ENCODE data around the gene CCT3.

Gene CCT3

DNA sequence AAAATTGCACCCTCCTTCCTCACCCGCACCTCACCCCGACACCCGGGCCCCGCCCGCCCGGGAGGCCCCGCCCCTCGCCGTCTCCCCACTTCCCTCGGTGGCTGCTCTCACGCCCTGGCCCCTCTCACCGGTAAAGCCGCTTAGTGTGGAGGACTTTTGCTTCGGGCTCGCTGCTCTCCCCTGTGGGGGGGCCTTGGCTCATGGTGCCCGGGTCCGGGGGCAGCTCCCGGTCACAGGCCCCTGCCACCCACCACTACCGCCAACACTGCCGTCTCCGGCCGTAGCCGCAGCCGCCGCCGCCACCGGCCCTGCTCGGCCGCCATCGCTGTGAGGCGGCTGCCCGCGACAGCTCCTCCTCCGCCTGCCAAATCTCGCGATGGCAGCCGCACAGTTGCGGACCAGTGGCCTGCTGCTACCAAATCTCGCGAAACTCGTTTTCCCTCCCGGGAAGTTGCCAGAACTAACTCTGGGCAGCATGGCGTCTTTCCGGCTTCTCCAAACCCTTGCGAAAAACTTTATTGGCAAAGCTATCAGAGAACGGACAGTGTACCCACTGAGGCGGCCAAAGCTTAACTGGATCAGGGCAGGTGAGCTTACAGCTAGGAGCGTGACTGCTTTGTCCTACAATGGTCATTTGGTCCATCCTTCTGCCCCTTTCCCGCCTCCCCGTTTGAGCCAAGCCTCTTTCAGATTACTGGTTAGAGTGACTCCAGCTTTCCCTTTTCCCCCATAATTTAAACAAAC is 55.4 kb downstream of the CCT3 start, which contains the start of gene SMG5:
TSS of gene SMG5 (minus strand) at position 347 of the 744 bp plus-strand sequence. CDS start at position 202, 145 bp downstream.
- peak; percentile 85 to 95 (median 90) for DNase-seq (ENCODE audit: low read depth in 4 of 4, low spot score in 1 of 4)

DNA sequence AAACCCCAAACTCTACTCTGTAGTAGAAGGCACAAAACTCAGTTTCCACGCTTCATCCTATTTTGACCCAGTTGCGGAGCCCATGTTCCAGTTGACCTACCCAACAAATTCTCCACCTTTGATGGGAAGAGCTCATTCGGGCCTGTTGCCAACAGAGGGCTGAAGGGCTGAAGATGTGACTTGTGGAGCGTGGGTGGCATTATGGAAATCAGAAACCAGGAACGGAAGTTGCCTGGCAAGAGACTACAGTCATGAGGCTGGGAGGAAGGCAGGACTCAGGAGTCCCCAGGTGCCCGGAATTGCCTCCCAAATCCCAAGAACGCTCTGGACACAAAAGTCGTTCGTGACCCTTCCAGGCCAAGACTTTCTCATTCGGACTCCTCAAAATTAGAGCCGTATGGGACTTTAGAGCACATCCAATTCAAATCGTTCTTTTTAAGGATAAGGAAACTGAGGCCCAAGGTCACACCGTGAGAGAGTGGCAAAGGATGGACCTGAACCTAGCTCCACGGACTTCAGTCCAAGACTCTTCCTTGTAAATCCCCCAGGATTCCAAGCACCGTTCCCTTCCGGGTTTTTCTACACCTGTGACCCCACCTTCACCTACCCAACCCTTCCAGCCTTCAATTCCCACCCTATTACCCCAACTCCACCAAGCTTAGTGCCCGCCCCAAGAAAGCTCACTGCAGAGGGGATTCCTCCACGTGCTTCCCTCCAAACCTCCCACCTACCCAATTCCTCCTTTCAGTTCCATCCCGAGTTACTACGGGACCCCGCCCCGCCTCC is 56.2 kb downstream of the CCT3 start:
- DNase-seq (ENCODE audit: low read depth in 4 of 4, low spot score in 1 of 4), result no peak

DNA sequence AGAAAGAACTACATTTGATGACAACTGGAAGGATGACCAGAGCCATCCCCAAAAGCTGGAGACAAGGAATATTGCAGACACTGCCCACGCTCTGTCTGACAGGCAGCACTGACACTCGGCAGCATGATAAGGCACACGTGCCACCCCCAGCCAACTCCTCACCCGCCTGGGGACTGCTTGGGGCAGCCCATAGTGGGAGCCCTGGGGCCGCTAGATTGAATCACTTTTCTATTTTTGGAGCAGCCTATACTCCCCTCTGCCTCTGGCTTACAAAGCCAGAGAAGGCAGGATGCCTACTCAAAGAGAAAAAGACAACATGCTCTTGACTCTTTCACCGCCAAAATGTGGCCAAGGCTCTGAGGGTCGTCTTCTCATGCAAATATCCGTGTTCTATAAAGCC is 56.8 kb downstream of the CCT3 start:
- DNase-seq (ENCODE audit: low read depth in 4 of 4, low spot score in 1 of 4), result peak in 2 of 4 experiments; percentile 40 to 53

DNA sequence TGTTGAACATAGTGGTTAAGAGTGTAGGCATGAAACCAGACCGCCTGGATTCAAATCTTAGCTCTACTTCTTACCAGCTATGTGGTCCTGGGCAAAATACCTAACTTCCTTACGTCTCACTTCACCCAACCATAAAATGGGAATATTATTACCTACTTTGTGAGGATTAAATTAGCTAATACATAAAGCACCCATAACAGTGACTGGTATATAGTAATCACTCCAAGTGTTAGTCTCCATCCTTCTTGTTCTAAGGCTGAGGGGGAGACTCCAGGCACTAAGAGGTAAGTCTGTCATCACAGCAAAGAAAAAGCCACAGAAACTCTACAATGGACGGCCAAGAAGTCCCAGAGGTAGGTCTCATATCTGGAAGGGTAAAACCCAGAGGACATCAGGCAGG is 58.3 kb downstream of the CCT3 start:
- no peak for DNase-seq (ENCODE audit: low read depth in 4 of 4, low spot score in 1 of 4)

DNA sequence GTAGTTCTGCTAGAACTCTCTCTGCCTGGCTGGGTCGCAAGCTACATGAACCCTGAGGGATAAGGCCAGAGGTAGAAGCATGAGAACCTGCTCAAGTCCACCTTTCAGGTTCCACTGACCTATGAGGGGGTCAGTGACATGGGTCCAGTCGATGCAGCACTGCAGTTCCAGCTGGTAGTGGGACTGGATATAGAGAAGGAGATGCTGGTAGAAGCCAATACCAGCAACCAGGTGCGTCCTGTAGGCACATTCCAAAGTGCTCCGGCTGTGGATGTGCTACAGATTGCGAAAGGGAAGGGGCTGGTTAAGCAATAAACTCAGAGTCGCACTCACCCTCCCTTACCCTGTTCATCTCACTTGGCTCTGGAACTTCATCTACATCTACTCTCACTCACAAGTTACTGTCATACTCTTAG is 61.1 kb downstream of the CCT3 start:
- DNase-seq (ENCODE audit: low read depth in 4 of 4, low spot score in 1 of 4), result no peak

DNA sequence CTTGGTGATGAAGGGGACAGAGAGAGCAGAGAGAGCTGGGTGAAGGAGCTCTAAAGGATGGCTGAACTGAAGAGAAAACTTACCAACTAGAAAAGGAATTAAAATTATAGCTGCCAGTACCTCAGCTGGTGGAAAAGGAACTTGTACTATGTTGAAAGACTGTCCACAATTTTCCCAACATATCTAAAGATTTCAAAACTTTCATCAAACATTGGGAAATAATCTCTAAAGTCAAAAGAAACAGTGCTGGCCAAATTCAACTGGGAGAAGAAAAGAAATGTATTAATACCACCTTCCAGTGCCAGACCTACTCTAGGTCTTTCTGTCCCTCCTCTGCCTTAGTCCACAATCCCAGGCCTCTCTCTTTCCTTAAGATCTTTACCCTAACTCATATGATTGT is 61.6 kb downstream of the CCT3 start:
- no peak for DNase-seq (ENCODE audit: low read depth in 4 of 4, low spot score in 1 of 4)

DNA sequence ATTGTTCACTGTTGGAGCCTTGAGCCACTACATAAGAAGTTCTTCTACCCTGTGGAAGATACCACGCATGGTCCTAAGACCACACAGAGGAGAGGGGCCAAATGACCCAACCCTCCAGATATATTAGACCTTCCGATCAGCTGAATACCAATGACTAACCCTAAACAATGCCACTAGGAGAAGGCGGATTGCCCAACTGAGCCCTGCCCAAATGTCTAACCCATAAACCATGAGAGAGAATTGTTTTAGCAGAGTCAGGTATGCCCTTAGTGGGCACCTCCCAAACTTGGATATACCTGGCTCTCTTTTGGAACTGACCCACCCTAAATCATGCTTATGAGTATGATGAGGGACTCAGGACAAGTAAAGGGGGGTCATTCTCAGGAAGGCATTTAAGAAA is 67.8 kb downstream of the CCT3 start:
- DNase-seq (ENCODE audit: low read depth in 4 of 4, low spot score in 1 of 4), result no peak

DNA sequence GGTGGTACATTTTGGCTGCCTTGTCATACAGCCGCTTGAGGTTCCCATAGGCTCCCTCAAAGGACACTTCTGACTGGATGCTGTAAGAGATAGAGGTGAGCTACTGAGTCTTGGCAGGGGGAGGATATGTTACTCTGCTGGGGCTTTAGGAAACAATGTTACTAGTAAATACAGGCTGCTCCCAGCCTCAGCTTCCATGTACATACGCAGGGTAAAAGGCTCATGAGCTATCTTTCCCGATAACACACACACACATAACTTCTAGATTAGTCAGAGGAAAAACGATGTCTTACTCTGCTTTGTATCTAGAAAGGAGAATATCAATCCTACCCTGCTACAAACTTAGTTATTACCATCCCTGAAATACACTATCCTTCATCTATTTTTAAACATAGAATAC is 69.8 kb downstream of the CCT3 start:
- no peak for DNase-seq (ENCODE audit: low read depth in 4 of 4, low spot score in 1 of 4)

DNA sequence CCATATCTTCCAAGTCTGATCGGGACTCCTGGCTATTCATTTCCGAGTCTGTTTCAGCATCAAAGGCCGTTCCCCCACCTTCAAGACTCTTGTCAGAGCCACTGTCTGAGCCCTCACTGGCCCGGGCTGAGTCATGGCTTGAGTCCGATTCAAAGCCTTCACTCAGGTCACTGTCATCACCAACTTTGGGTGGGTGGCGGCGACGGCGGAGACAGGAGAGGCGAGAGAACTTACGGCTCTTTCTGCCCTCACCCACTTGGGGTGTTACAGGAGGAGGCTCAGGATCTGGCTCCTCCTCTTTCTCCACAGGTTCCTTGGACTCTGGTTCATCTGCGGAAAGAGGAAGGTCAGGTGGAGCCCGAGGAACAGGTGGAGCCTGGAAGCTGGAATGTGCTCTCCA is 72.0 kb downstream of the CCT3 start:
- DNase-seq (ENCODE audit: low read depth in 4 of 4, low spot score in 1 of 4), result no peak

DNA sequence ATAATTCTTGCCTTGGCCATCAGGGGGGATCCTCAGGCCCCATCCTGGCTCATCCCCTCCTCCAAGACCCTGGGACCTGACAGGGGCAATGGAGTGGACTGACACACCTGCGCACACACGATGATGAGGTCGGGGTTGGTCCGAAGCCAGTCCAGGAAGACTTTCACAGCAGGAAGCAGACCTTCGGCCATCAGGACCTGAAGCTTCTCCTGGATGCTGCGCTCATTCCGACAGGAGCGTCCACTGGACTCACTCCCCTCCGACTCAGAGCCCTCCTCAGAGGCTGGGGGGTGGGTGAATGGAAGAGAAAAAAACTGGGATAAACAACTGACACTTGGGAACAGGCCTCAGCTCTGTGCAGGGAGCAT is 74.8 kb downstream of the CCT3 start:
- no peak for DNase-seq (ENCODE audit: low read depth in 4 of 4, low spot score in 1 of 4)

DNA sequence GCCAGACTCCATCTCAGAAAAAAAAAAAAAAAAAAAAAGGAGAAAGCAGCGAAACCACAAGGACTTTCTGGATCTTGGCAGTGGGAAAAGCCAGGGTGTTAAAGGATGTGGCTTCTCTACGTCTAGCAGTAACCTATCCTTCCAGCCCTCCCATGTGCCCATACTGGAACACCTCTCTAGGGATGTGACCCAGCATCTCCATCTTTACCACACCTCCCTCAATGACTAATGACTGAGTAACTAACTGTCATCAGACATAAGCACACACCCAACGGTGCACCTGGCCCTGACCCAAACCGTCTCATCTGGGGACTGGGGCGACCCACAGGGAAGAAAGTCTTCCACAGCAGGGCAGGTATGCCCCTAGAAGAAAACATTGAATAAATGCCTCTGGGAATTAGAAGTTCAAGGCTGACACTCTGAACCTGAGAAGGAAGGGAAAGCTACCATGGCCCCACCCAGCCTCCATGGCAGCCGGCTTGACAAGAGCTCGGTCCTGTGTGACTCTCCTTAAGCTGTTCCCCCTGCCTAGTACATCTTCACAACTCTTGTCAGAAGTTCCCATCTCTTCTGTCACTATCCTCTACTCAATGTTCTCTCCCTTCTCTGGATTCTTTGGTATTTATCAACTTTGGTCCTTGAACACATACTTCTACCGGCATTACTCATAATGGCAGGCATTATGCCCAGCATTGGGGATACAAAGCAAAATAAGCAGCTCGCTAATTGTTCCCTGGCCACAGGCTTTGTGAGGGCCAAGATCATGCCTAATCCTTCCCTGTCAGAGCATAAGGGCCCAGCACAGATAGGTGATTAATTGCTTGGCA is 75.4 kb downstream of the CCT3 start:
- no peak for DNase-seq (ENCODE audit: low read depth in 4 of 4, low spot score in 1 of 4)

DNA sequence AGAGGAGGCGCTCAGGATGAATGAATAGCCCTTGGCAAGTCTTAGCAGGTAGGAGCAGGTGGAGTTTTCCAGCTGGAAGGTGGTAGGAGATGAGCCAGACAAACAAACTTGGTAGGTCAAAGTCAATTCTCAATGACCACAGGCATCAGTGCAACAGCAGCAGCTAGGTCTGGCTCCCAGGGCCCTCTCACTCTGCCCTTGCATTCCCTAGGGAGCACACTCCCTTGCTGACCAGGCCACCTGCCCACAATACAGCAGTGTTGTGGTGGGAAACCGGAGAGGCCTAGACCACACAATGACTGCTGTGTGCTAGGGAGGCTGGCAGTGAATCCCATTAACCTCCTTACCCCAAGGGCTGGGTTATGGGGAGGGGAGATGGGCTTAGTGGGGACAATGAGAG is 77.2 kb downstream of the CCT3 start:
- no peak for DNase-seq (ENCODE audit: low read depth in 4 of 4, low spot score in 1 of 4)

DNA sequence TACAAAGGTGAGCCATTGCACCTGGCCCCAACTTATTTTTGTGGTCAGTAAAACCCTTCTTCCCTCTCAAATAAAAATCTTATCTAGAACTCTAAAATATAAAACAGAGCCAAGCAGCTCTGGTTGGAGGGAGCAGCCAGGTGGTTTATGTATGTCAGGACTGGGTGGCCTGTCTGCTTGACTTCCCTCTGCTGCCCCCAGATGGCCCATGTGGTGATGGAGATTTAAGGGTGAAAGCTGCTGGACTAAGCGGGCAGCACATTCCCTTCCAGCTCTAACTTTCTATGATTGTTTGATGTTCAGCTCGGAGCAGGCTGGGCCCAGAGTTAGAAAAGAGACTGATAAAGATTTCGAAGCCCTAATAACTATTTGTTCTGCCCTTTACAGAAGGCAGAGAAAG is 78.3 kb downstream of the CCT3 start:
- DNase-seq (ENCODE audit: low read depth in 4 of 4, low spot score in 1 of 4), result no peak
